GM23248 (cell line): ENCODE measurements around the gene SURF1. TPM values are rescaled to one million over a fixed set of nuclear protein-coding genes. Genes with fewer than 3 reads are reported as not detected.
"Not testable (repeated sequence)": the region's sequence is repeated elsewhere in the genome, so short reads cannot be mapped to it uniquely, and the experiment has no call there.

Experiments
- DNase-seq: peaks from one replicate; pipeline ENCODE4 v3.0.0-alpha.2; 2015
- H2AFZ ChIP-seq: fragments of 200-600 bp; sonication (generic); 2 replicates; pipeline ENCODE4 v1.6.1; 2016; ENCODE audit warnings: antibody characterized with exemption
- H3F3A ChIP-seq: fragments of 200-600 bp; sonication (generic); 2 replicates; pipeline ENCODE4 v1.6.1; 2016; ENCODE audit warnings: mild to moderate bottlenecking, antibody characterized with exemption, mixed run types; ENCODE audit not compliant: insufficient read depth
- H3K27ac ChIP-seq: fragments of 200-600 bp; sonication (generic); 2 replicates; pipeline ENCODE4 v1.5.1; 2016; ENCODE audit warnings: mild to moderate bottlenecking
- H3K27me3 ChIP-seq: fragments of 200-600 bp; sonication (generic); replicated peaks from 2 replicates; pipeline ENCODE4 v1.6.1; 2016; ENCODE audit warnings: mild to moderate bottlenecking; ENCODE audit not compliant: insufficient read depth
- H3K36me3 ChIP-seq: fragments of 200-600 bp; sonication (generic); 2 replicates; pipeline ENCODE4 v1.6.1; 2016; ENCODE audit warnings: low read depth, mild to moderate bottlenecking
- H3K4me1 ChIP-seq: fragments of 200-600 bp; sonication (generic); 2 replicates; pipeline ENCODE4 v1.6.1; 2016; ENCODE audit warnings: mild to moderate bottlenecking; ENCODE audit not compliant: insufficient read depth
- H3K4me2 ChIP-seq: fragments of 200-600 bp; sonication (generic); one replicate; pipeline ENCODE4 v1.6.1; 2016; ENCODE audit warnings: mild to moderate bottlenecking; ENCODE audit not compliant: unreplicated experiment
- H3K4me3 ChIP-seq: fragments of 200-600 bp; sonication (generic); 2 replicates; pipeline ENCODE4 v1.5.1; 2016; ENCODE audit warnings: mild to moderate bottlenecking
- H3K79me2 ChIP-seq: fragments of 200-600 bp; sonication (generic); 2 replicates; pipeline ENCODE4 v1.6.1; 2016; ENCODE audit warnings: mild to moderate bottlenecking; ENCODE audit not compliant: insufficient read depth
- H3K9ac ChIP-seq: fragments of 200-600 bp; sonication (generic); 2 replicates; pipeline ENCODE4 v1.6.1; 2016; ENCODE audit warnings: mild to moderate bottlenecking
- H3K9me2 ChIP-seq: fragments of 200-600 bp; sonication (generic); 2 replicates; pipeline ENCODE4 v1.6.1; 2016; ENCODE audit warnings: mixed run types, mild to moderate bottlenecking, moderate library complexity; ENCODE audit not compliant: insufficient read depth
- H3K9me3 ChIP-seq: fragments of 200-600 bp; sonication (generic); one replicate; pipeline ENCODE4 v1.6.1; 2017; ENCODE audit warnings: low read depth
- H4K20me1 ChIP-seq: fragments of 200-600 bp; sonication (generic); 2 replicates; pipeline ENCODE4 v1.6.0; 2016; ENCODE audit not compliant: insufficient read depth
- EZH2 ChIP-seq: fragments of 200-600 bp; sonication (generic); IDR thresholded peaks from 2 replicates; pipeline ENCODE4 v1.6.1; 2018; ENCODE audit warnings: antibody characterized with exemption, mild to moderate bottlenecking; ENCODE audit not compliant: insufficient read depth, poor library complexity, severe bottlenecking
- EZH2phosphoT487 ChIP-seq: fragments of 200-600 bp; sonication (generic); IDR thresholded peaks from 2 replicates; pipeline ENCODE4 v1.6.1; 2018; ENCODE audit warnings: antibody characterized with exemption, moderate library complexity, mild to moderate bottlenecking, low read depth; ENCODE audit not compliant: insufficient read depth
- WGBS, 2 experiments: methylation state at CpG; one replicate each; pipeline ENCODE4 v1.1.6; 2015 to 2017; ENCODE audit warnings: low lambda C conversion rate in 2 of 2, low coverage in 1 of 2; ENCODE audit errors: missing lambda C conversion rate in 2 of 2; 5-methylcytosine and 5-hydroxymethylcytosine counted together
- in situ Hi-C: fragments of 300-500 bp; cut with MboI; formaldehyde crosslinking; loops from 2 replicates; pipeline ENCODE4 v1.15.0; 2020
- polyA plus RNA-seq: library from polyadenylated mRNA; unstranded; fragments of >200 nt; fragmentation: Nextera tagmentation; extraction: Ambion mirVana; gene quantifications from 2 replicates; pipeline ENCODE4 v1.2.1, GENCODE V29; 2016
- total RNA-seq: library from RNA; depleted of rRNA; stranded (reverse); fragments of >200 nt; shearing (Covaris generic); gene quantifications from 2 replicates; pipeline ENCODE4 v1.2.3, GENCODE V29; 2014

SURF1 gene
- total and polyA plus RNA-seq, 2 experiments from 2014 or later, result 29.1 to 57.4 TPM

DNA sequence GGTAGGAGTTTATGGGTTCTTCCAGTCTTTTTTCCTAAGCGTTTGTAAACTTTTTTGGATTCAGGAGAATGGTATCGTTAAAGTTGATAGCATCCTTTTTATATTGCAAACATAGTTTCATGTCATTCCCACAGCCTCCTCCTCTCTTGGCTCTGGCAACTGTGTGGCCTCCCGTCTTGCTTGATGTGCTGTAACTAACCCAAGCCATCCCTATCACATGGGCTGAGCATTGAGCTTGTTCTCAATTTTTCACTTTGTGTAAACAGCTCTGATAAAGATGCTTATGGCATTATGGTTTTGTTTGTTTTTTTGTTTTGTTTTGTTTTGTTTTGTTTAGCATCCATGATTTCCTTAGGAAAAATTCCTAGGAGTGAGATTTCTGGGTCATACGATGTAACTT is 24.4 kb upstream of the SURF1 start:
- Histone ChIP-seq H3K9ac (no peak overlapping the region), H3K4me2 (no peak overlapping the region), H3K9me2 (0 out of 2 replicates have a peak, but pooled peaks cover 5% of the 10 kb centered on the region), H3K4me1 (peaks cover 9% of the 10 kb centered on the region; the same call in 1 of the 2 replicates), H3K36me3 (no peaks in the 10 kb centered on the region), H2AFZ (no peak overlapping the region), H3K79me2 (peaks cover under 1% of the 10 kb centered on the region), H4K20me1 (no peaks in the 10 kb centered on the region), H3K4me3 (no peak overlapping the region), H3K27me3 (no peaks in the 10 kb centered on the region), H3K27ac (no peak overlapping the region), H3K9me3 (no peaks in the 10 kb centered on the region), H3F3A (peaks cover 23% of the 10 kb centered on the region; the same call in 1 of the 2 replicates)
- in situ Hi-C loops, result no loop called here
- DNase-seq, result no peak
- TF ChIP-seq EZH2, result no peak
- no peak for TF ChIP-seq EZH2phosphoT487
- 81 to 89% methylated on average over 4 of the region's 4 CpGs for WGBS, 2 experiments

GRCh38 chr9:133379153-133380086 is 23.1 kb upstream of the SURF1 start:
- in situ Hi-C loops, result no loop called here
- WGBS, 2 experiments, result 90 to 93% methylated on average over 14 of the region's 14 CpGs
- H3K27me3 ChIP-seq, result no peaks in the 10 kb centered on the region
- no peaks in the 10 kb centered on the region for H4K20me1 ChIP-seq
- peaks cover 9% of the 10 kb centered on the region; the same call in 1 of the 2 replicates for H3K4me1 ChIP-seq
- no peak for DNase-seq
- no peak overlapping the region for H3K4me3 ChIP-seq
- peaks cover 30% of the 10 kb centered on the region for H3F3A ChIP-seq
- no peak for TF ChIP-seq EZH2phosphoT487
- TF ChIP-seq EZH2, result no peak
- no peak overlapping the region for H3K9ac ChIP-seq
- no peaks in the 10 kb centered on the region for H3K9me3 ChIP-seq
- H2AFZ ChIP-seq, result no peak overlapping the region
- H3K79me2 ChIP-seq, result peaks cover 14% of the 10 kb centered on the region
- H3K27ac ChIP-seq, result no peak overlapping the region
- 0 out of 2 replicates have a peak, but pooled peaks cover 5% of the 10 kb centered on the region for H3K9me2 ChIP-seq
- no peak overlapping the region for H3K4me2 ChIP-seq
- H3K36me3 ChIP-seq, result no peaks in the 10 kb centered on the region

GRCh38 chr9:133378408-133378962 is 22.2 kb upstream of the SURF1 start:
- Histone ChIP-seq H3K27ac (no peak overlapping the region), H3K79me2 (peaks cover 23% of the 10 kb centered on the region), H3K27me3 (no peaks in the 10 kb centered on the region), H3K4me2 (no peak overlapping the region), H2AFZ (no peak overlapping the region), H3K36me3 (no peaks in the 10 kb centered on the region), H3K4me3 (no peak overlapping the region), H4K20me1 (no peaks in the 10 kb centered on the region; the same call in 1 of the 2 replicates), H3K9ac (no peak overlapping the region), H3K4me1 (peaks cover 18% of the 10 kb centered on the region), H3K9me2 (0 out of 2 replicates have a peak, but pooled peaks cover 5% of the 10 kb centered on the region), H3K9me3 (no peaks in the 10 kb centered on the region), H3F3A (peaks cover 38% of the 10 kb centered on the region)
- DNase-seq, result no peak
- TF ChIP-seq EZH2phosphoT487 (no peak), EZH2 (no peak)
- WGBS, 2 experiments, result 100% methylated on average over 1 of the region's 1 CpG
- in situ Hi-C loops, result no loop called here

- peaks cover 31% of the 10 kb centered on the region for H3K79me2 ChIP-seq
- H3K9me2 ChIP-seq, result 0 out of 2 replicates have a peak, but pooled peaks cover 5% of the 10 kb centered on the region
Measured at GRCh38 chr9:133377721-133378216, 21.5 kb upstream of the SURF1 start.

DNA sequence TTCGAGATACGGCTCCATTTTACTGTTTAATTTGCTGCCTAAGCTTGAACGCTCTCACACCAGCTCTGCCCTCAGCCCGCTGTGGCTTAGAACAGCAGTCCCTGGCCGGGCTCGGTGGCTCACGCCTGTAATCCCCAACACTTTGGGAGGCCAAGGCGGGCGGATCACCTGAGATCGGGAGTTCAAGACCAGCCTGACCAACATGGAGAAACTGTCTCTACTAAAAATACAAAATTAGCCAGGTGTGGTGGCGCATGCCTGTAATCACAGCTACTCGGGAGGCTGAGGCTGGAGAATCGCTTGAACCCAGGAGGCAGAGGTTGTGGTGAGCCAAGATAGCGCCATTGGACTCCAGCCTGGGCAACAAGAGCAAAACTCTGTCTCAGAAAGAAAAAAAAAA is 21.0 kb upstream of the SURF1 start:
- DNase-seq, H2AFZ ChIP-seq, in situ Hi-C loops, H3K27me3 ChIP-seq, H3K9me2 ChIP-seq, H4K20me1 ChIP-seq, H3K9me3 ChIP-seq, H3K36me3 ChIP-seq: not testable (repeated sequence)
- peak overlapping the region; percentile 93 for H3K27ac ChIP-seq
- H3K4me1 ChIP-seq, result peaks cover 28% of the 10 kb centered on the region
- peak overlapping the region; percentile 100; the same call in 1 of the 2 replicates for H3K9ac ChIP-seq
- H3K4me3 ChIP-seq, result peak overlapping the region; percentile 83
- H3F3A ChIP-seq, result peaks cover 48% of the 10 kb centered on the region
- H3K4me2 ChIP-seq, result peak overlapping the region; percentile 85
- peaks cover 35% of the 10 kb centered on the region for H3K79me2 ChIP-seq
- WGBS, 2 experiments, result 48 to 51% methylated on average over 14 of the region's 14 CpGs

More at GRCh38 chr9:133377721-133378216, 21.5 kb upstream of the SURF1 start:
- Histone ChIP-seq H3K4me3 (no peak overlapping the region), H3K27ac (peak overlapping the region; percentile 93), H3F3A (peaks cover 43% of the 10 kb centered on the region), H3K27me3 (no peaks in the 10 kb centered on the region), H4K20me1 (peaks cover 5% of the 10 kb centered on the region; the same call in 1 of the 2 replicates), H2AFZ (no peak overlapping the region), H3K9me3 (no peaks in the 10 kb centered on the region), H3K36me3 (peaks cover 5% of the 10 kb centered on the region), H3K9ac (no peak overlapping the region), H3K4me1 (peaks cover 23% of the 10 kb centered on the region), H3K4me2 (no peak overlapping the region)
- no peak for TF ChIP-seq EZH2
- no peak for TF ChIP-seq EZH2phosphoT487
- DNase-seq, result peak; percentile 79
- in situ Hi-C loops, result no loop called here
- 3 to 4% methylated on average over 6 of the region's 6 CpGs for WGBS, 2 experiments
